ENCODE measurements around the gene CAMK2B.

The CAMK2B gene

DNA sequence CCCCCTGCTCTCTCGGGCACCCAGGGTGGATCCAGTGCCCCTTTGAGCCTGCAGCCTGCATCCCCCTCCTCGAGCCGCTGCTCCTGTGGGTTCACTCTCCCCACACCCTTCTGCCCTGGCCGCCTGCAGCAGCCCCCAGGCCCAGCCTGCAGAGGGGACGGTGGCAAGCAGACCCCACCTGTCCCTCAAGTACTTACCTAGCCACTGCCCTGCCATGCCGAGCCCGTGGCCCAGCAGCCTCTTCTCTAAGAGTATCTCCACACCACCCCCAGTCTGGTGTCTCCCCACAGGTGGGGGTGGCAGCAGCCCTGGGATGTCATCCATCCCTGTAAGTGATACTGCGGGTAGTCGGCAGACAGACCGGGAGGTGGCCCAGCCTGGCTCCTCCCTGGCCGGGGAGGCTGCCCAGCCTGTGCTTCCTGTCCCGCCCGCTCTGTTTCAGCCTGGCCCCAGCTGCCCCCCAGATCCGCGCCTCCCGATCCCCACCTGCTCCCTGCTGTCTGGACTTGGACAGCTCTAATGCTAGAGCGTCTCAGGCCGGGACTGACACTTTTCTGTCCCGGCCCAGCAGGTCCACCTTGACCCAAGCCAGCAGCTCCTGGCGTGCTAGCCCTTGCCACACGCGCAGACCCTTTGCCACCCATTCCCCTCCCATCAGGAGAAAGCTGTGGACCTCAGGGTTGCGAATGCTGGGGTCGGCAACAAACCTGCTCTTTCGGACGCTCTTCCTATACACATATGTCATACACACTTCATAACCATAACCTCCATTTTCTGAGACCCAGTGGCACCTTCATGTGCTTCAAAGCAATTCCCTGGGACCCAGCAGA is 99.6 kb downstream of the CAMK2B start:
- TF ChIP-seq, protein P1, sequence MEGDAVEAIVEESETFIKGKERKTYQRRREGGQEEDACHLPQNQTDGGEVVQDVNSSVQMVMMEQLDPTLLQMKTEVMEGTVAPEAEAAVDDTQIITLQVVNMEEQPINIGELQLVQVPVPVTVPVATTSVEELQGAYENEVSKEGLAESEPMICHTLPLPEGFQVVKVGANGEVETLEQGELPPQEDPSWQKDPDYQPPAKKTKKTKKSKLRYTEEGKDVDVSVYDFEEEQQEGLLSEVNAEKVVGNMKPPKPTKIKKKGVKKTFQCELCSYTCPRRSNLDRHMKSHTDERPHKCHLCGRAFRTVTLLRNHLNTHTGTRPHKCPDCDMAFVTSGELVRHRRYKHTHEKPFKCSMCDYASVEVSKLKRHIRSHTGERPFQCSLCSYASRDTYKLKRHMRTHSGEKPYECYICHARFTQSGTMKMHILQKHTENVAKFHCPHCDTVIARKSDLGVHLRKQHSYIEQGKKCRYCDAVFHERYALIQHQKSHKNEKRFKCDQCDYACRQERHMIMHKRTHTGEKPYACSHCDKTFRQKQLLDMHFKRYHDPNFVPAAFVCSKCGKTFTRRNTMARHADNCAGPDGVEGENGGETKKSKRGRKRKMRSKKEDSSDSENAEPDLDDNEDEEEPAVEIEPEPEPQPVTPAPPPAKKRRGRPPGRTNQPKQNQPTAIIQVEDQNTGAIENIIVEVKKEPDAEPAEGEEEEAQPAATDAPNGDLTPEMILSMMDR (IDR thresholded peaks at IDR 0.05; ENCODE audit: low read depth, low read length): no peak
- H3K4me3 ChIP-seq (ENCODE audit: low read depth, low read length): no peak overlapping the region

DNA sequence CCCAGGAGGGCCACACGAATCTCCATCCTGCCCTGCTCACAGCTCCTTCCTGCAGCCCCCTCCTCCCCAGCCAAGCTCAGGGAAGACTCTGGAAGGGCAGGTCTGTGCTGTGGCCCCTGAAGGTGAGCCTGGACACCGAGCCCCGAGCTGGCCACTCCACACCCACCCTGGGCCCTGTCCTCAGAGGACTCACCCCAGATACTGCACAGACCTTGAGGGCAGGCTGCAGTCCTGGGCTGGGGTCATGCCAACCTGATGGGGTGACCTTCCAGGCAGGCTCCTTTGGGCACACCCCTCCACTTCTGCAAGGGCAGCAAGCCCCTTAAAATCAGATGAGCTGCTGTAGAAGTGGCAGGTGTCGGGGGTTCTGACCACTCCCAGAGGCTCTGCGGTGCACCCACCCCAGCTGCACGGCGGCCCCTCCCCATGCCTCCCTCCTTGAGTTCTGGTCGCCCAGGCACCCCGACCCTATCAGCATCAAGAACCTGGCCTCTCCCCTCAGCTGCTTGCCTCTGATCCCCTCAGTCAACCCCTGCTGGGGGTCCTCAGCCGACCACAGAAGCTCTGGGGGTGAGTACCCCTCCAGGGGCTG is 100.3 kb downstream of the CAMK2B start:
- no peak overlapping the region for H3K4me3 ChIP-seq (ENCODE audit: low read depth, low read length)
- TF ChIP-seq, protein P1 (IDR thresholded peaks at IDR 0.05; ENCODE audit: low read depth, low read length): no peak

DNA sequence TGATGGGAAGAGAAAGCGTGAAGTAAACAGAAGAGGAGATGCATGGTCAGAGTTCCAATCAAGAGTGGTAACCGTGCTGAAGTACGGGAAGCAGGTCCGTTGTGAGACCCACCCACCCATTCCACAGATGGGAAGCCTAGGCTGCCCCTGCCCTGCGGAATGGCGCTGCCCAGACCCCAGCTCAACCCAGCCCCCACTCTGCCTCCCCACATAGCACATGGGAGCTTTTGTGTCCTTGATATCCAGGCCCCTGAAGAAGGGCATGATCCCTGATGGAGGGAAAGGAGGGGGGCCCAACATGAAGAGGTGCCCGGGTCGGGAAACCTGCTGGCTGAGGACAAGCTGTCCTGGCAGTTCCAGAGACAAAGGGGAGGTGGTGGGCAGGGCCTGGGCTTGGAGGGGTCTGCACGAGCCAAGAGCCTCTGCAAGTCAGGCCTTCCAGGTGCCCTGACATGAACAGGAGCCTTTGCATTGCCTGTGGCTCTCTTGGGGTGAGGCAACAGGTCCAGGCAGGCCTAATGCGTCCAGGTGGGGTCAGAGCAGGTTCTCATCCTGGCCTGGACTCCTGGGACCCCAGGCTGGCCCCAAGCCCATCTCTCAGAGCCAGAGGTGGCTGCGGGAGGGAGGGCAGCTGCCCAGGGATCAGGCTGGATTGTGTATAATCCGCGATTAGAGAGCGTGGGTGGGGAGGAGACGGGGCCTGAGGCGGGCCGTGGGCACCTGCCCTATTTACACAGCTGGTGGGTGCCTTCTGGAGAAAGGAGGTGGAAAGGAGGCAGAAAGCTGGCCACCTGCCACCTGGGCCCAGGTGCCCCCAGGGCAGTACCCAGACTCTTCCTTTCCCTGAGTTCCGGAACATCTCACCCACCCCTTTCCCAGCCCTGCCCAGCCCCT is 101.1 kb downstream of the CAMK2B start:
- TF ChIP-seq, protein P1 (IDR thresholded peaks at IDR 0.05; ENCODE audit: low read depth, low read length): no peak

DNA sequence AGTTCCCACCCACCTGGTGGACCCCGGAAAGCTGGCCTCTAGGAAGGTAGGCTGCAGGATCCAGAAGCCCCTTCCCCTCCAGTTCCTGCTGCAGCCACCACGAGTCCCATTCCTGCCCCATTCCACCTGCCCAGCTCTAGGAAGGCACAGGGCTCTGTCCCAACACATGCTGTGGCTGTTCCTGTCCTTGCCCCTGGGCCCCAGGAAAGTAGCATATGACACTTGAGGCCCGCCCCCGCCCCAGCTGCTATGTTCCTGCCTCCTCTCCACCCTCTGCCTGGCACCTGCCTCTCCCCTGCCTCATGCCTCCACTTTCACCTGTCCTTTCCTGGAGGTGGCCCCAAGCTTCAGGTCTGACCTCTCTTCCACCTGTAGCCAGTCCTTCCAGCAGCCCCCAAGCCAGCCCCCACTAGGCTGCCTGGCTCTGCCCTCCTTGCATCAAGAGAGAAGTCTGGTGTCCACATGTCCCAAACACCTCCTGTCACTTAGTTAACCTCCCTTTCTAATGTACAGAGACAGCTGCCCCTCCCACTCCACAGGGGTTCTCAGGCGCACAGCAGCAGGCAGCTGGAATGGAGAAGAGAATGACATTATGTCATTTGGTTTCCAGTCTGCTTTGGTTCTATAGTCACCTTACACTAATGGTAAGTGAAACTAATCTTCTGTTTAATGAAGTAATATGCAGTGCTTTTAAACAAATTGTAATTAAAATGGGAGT is 101.9 kb downstream of the CAMK2B start:
- TF ChIP-seq, protein P1 (IDR thresholded peaks at IDR 0.05; ENCODE audit: low read depth, low read length): no peak

More for the DNA sequence above, 101.1 kb downstream of the CAMK2B start:
- H3K4me3 ChIP-seq (ENCODE audit: low read depth, low read length): no peak overlapping the region

DNA sequence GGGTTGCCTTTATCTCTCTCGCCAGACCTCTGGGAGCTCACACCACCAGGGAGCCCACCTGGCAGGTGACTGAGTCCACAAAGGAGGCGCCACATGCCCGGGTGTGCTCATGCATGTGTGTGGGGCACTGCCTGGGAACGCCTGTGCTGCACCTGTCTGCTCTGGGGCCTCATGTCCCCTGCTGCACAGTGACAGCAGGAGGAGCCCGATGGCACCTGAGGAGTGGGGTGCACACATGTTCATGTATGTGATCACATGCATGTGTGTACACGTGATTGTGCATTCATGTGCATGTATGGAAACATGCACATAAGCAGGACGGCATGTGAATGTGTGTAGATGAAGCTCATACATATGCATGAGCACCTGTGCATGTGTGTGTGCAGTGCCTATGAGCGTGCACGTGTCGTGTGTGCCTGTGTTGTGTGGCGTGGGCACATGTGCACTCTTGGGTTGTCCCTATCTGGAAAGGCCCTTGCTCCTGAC is 102.6 kb downstream of the CAMK2B start:
- no peak overlapping the region for H3K4me3 ChIP-seq (ENCODE audit: low read depth, low read length)
- TF ChIP-seq, protein P1 (IDR thresholded peaks at IDR 0.05; ENCODE audit: low read depth, low read length): no peak

More for the DNA sequence above, 101.9 kb downstream of the CAMK2B start:
- no peak overlapping the region for H3K4me3 ChIP-seq (ENCODE audit: low read depth, low read length)

DNA sequence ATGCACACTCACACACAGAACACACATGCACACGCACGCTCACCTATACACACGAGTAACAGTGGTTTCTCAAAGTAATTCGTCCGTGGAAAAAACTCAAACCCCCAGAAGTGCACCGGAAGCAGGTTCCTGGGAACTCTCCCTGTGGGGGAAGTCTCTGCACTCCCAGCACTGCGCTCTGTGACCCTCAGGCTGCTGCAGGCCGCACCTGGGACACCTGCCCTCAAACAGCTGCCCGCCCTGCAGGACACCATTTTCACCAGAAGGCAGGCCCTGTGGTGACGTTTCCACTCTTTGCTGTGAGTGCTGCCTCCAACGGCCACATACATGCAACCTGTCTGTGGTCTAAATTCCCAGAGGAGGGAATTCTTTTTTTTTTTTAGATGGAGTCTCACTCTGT is 103.3 kb downstream of the CAMK2B start:
- TF ChIP-seq, protein P1 (IDR thresholded peaks at IDR 0.05; ENCODE audit: low read depth, low read length): no peak
- no peak overlapping the region for H3K4me3 ChIP-seq (ENCODE audit: low read depth, low read length)

Data from WI38 (cell line).